SH-SY5Y (cell line): ENCODE data around the gene PLIN4.

ENCODE experiments used
- GATA2 ChIP-seq: IDR thresholded peaks from 2 replicates; pipeline ENCODE4 v1.6.1; 2011; ENCODE audit warnings: mild to moderate bottlenecking, low read depth, low read length
- GATA3 ChIP-seq: IDR thresholded peaks from 2 replicates; pipeline ENCODE4 v1.6.1; 2011; ENCODE audit warnings: low read depth, mild to moderate bottlenecking, low read length, moderate library complexity

PLIN4 gene

GRCh38 chr19:4494691-4495064 is 23.6 kb downstream of the PLIN4 start:
- no peak for TF ChIP-seq GATA2
- TF ChIP-seq GATA3, result no peak

- TF ChIP-seq GATA3, result no peak
These were observed 24.2 kb downstream of the PLIN4 start for GRCh38 chr19:4493929-4494690.

GRCh38 chr19:4493104-4493928 is 25.0 kb downstream of the PLIN4 start:
- TF ChIP-seq GATA3, result no peak
- no peak for TF ChIP-seq GATA2

DNA sequence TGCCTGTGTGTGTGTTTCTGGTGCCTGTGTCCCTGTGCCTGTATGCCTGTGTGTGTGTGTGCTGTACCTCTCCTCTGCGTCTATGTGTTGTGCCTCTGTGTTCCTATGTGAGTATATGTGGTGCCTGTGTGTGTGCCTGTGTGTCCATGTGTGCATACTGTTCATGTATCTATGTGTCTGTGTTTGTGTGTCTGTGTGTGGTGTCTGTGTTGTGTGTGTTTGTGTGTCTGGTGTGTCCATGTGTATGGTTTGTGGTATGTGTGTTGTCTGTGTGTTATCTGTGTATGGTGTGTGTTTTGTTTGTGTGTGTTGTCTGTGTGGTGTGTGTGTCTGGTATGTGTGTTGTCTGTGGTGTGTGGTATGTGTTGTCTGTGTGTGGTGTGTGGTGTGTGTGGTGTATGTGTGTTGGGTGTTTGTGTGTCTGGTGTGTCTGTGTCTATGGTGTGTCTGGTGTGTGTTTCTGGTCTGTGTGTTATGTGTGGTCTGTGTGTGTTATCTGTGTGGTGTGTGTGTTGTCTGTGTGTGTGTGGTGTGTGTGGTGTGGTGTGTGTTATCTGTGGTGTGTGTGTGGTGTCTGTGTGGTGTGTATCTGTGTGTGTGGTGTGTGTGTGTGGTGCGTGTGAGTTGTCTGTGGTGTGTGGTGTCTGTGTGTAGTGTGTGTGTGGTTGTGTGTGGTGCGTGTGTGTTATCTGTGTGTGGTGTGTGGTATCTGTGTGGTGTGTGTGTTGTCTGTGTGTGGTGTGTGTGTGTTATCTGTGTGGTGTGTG is 25.8 kb downstream of the PLIN4 start:
- TF ChIP-seq GATA2 (no peak), GATA3 (no peak)

GRCh38 chr19:4491446-4491845 is 26.8 kb downstream of the PLIN4 start:
- no peak for TF ChIP-seq GATA2

GRCh38 chr19:4488496-4488895 is 29.8 kb downstream of the PLIN4 start:
- TF ChIP-seq GATA3 (no peak), GATA2 (no peak)

DNA sequence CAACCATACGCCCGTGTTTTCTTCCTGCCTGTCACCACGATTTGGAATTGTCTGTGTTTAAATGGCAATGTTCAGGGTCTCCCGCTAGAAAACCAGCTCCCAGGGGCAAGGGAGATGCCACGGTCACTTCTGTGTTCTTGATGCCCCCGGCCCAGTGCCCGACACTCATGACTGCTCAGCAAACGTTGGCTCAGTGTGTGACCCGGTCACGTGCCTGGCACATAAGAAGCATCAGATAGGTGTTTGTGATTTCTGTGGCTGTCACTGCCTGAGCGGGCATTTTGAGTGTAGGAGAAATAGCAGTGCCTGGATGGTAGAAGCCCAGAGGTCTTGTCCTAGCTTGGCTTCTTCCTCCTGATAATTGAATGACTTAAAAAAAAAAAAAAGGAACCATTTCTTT is 30.7 kb downstream of the PLIN4 start:
- TF ChIP-seq GATA3 (no peak), GATA2 (no peak)

DNA sequence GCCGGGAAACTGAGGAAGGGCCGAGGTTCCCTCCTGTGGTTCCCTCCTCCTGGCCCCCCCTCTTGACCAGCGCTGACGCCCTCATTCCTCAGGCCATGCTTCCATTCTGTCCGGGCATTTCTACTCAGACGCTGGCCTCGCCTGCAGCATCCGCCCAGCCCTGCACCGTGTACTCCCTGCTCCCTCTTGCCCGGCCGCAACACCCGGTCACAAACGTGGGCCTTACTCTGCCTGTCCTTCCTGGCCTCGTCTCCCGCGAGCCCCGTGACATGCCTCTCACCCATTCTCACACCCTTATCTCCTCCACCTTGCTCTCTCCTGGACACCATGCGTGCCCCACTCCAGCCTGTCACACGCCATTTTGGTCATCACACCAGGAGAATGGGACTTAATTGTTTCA is 34.9 kb downstream of the PLIN4 start:
- TF ChIP-seq GATA3, result no peak
- no peak for TF ChIP-seq GATA2

DNA sequence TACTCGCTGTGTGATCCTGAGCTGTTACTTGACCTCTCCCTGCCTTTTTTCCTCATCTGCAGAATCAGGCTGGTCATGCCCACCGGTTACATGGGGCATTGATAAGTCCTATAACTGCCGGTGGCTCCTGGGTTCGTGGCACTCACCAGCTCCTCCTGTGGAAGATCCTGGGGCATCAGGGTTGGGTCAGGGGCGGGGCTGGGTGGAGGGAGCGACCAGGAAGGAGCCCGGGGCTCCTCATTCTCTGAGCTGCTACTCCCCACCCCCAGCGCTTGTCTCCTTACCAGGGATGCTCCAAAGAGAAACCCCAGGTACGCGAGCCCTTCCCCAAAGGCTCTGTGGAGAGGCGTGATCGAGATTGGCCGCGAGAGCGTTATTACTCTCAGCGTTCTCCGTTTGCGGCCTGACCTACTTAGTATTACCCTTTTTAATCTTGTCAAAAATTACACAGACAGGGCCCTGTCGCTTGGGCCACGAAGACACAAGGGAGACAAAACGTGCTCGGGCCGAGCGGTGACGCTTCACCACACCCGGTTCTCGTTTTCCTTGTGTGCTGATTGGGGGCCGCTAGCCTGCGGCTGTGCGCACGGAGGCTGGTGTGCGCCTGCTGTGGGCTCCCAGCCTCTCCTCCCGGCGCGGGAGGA is 35.4 kb downstream of the PLIN4 start:
- TF ChIP-seq GATA2 (no peak), GATA3 (no peak)

- TF ChIP-seq GATA2 (no peak), GATA3 (no peak)
These were observed 41.1 kb downstream of the PLIN4 start for GRCh38 chr19:4477034-4477801.

- no peak for TF ChIP-seq GATA2
- no peak for TF ChIP-seq GATA3
These were observed 43.7 kb downstream of the PLIN4 start for GRCh38 chr19:4474514-4475022.

DNA sequence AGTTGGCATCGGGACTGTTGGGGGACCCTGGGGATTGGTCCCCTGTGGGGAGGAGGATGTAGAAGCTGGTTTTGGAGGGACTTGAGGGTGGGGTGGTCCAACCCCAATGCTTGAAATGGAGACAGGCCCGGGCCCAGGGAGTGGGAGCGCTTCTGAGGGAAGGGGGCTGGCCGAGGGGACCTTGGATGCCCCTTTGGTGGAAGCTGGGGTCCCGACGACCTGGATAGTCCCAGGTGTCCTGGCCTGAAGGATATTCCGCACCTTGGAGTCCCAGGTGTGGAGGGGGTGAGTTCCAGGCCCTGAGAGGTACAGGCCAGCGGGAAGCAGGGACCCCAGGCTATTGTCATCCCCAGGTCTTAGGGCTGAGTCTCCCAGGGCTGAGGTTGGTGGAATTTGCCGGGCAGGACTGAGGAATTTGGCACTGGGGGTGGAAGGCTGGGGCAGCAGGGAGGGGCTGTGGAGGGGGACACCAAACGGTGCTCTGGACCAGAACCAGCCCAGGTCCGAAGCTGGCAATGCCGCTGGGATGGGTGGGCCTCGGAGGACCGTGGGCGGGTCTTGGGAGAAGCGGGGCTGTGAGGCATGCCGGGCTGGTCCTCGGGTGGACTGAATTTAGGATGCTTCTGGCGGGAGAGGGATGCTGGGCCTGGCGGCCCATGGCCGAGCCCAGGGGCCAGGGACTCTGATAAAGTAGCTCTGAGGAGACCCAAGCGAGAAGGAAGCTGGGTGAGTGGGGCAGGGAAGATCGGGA is 44.3 kb downstream of the PLIN4 start:
- TF ChIP-seq GATA3, result no peak
- TF ChIP-seq GATA2, result no peak

GRCh38 chr19:4473011-4473762 is 45.1 kb downstream of the PLIN4 start:
- no peak for TF ChIP-seq GATA2
- no peak for TF ChIP-seq GATA3
